Tibial artery (tissue), 4 donors: ENCODE measurements around the gene RING1.

Experiments used
- DNase-seq, 2 donors: peaks; one replicate each; pipeline ENCODE4 v3.0.0-alpha.2; 2019
- H3K27ac ChIP-seq, 2 donors: fragments of 200-600 bp; sonication (generic) in 1 of 2; 1 replicate in 1 of 2; 2 replicates in 1 of 2; pipeline ENCODE4 v1.5.1; 2018 to 2019; ENCODE audit warnings: mild to moderate bottlenecking in 1 of 2
- H3K27me3 ChIP-seq, 2 donors: fragments of 200-600 bp; sonication (generic) in 1 of 2; one replicate each; pipeline versions ENCODE4 v1.5.1 to v1.6.0; 2016 to 2019
- H3K36me3 ChIP-seq, 3 donors: fragments of 200-600 bp; sonication (generic) in 2 of 3; one replicate each; pipeline ENCODE4 v1.5.1; 2016 to 2019; ENCODE audit warnings: mild to moderate bottlenecking in 2 of 3
- H3K4me1 ChIP-seq, 4 donors: fragments of 200-600 bp; sonication (generic) in 2 of 4; 1 replicate in 3 of 4; 2 replicates in 1 of 4; pipeline ENCODE4 v1.5.1; 2016 to 2019
- H3K4me3 ChIP-seq, 2 donors: fragments of 200-600 bp; sonication (generic) in 1 of 2; 1 replicate in 1 of 2; 2 replicates in 1 of 2; pipeline ENCODE4 v1.5.1; 2018 to 2019; ENCODE audit warnings: mild to moderate bottlenecking in 2 of 2
- H3K9me3 ChIP-seq, 3 donors: fragments of 200-600 bp; sonication (generic) in 1 of 3; one replicate each; pipeline ENCODE4 v1.5.1; 2016 to 2019
- CTCF ChIP-seq, 2 experiments: fragments of 200-600 bp in 1 of 2; fragments of 450-650 bp in 1 of 2; IDR thresholded peaks; one replicate each; pipeline ENCODE4 v1.5.1; 2017 to 2019; ENCODE audit warnings: antibody characterized with exemption in 2 of 2, mild to moderate bottlenecking in 1 of 2, moderate library complexity in 1 of 2
- intact Hi-C: fragments of 100-400 bp; cut with DNase I; formaldehyde crosslinking; loops from one replicate; pipeline ENCODE4 v1.15.0; 2023; ENCODE audit warnings: low total_unique reads

RING1 gene

GRCh38 chr6:33204165-33204414 is 4.2 kb upstream of the RING1 start:
- H3K4me3 ChIP-seq, result peak overlapping the region; percentile 63 to 71
- TF ChIP-seq CTCF (IDR thresholded peaks at IDR 0.05), result no peak
- peaks cover 0 to 64% (median 56%) of the 10 kb centered on the region in 4 donors for H3K4me1 ChIP-seq
- intact Hi-C loops, result loop anchor here (5.0 kb wide), 1 partner anchor 307 kb away; no protein-coding TSS in a partner anchor
- no peak overlapping the region for H3K27ac ChIP-seq
- no peak for DNase-seq
- H3K27me3 ChIP-seq, result no peaks in the 10 kb centered on the region
- H3K9me3 ChIP-seq, result no peaks in the 10 kb centered on the region
- peaks cover 17 to 22% (median 20%) of the 10 kb centered on the region in 3 donors for H3K36me3 ChIP-seq

GRCh38 chr6:33204415-33205190 is 3.7 kb upstream of the RING1 start, which contains the start of gene HSD17B8:
Gene HSD17B8, plus strand, starts transcription at chr6:33204655. Its CDS starts 14 bp downstream, at chr6:33204669.
- TF ChIP-seq CTCF (IDR thresholded peaks at IDR 0.05), result no peak
- Histone ChIP-seq H3K27me3 (no peaks in the 10 kb centered on the region), H3K9me3 (no peaks in the 10 kb centered on the region), H3K4me1 (peaks cover 0 to 59% (median 51%) of the 10 kb centered on the region in 4 donors), H3K4me3 (peak within 1 kb of the TSS; percentile 63 to 71), H3K36me3 (peaks cover 17 to 24% (median 23%) of the 10 kb centered on the region in 3 donors), H3K27ac (peak within 1 kb of the TSS; percentile 51 to 60)
- intact Hi-C loops, result loop anchor here (5.0 kb wide), 1 partner anchor 307 kb away; no protein-coding TSS in a partner anchor
- DNase-seq, result peak; percentile 95 to 96

- Histone ChIP-seq H3K36me3 (peaks cover 17 to 32% (median 31%) of the 10 kb centered on the region in 3 donors), H3K27me3 (no peaks in the 10 kb centered on the region), H3K4me1 (peaks cover 0 to 57% (median 49%) of the 10 kb centered on the region in 4 donors), H3K27ac (peak overlapping the region in 1 of 2 donors; percentile 60), H3K4me3 (peak overlapping the region; percentile 63 to 71), H3K9me3 (no peaks in the 10 kb centered on the region)
- intact Hi-C loops, result no loop called here
- TF ChIP-seq CTCF (IDR thresholded peaks at IDR 0.05), result no peak
- peak in 1 of 2 donors; percentile 65 for DNase-seq
These were observed 2.9 kb upstream of the RING1 start for GRCh38 chr6:33205191-33206026.

GRCh38 chr6:33206027-33206863 is 2.1 kb upstream of the RING1 start:
- H3K27me3 ChIP-seq, result no peaks in the 10 kb centered on the region
- no peaks in the 10 kb centered on the region for H3K9me3 ChIP-seq
- H3K36me3 ChIP-seq, result peaks cover 17 to 40% (median 40%) of the 10 kb centered on the region in 3 donors
- TF ChIP-seq CTCF (IDR thresholded peaks at IDR 0.05), result no peak
- H3K4me3 ChIP-seq, result no peak overlapping the region
- peaks cover 0 to 55% (median 47%) of the 10 kb centered on the region in 4 donors for H3K4me1 ChIP-seq
- no peak overlapping the region for H3K27ac ChIP-seq
- DNase-seq, result peak in 1 of 2 donors; percentile 54
- intact Hi-C loops, result no loop called here
